SW480 (cell line): Measurements from ENCODE around the gene EPB41.
"Not testable (repeated sequence)": the region's sequence is repeated elsewhere in the genome, so short reads cannot be mapped to it uniquely, and the experiment has no call there.

Experiments used
- DNase-seq: peaks from one replicate; pipeline ENCODE4 v3.0.0-alpha.2; 2016; ENCODE audit warnings: low spot score

EPB41 gene

DNA sequence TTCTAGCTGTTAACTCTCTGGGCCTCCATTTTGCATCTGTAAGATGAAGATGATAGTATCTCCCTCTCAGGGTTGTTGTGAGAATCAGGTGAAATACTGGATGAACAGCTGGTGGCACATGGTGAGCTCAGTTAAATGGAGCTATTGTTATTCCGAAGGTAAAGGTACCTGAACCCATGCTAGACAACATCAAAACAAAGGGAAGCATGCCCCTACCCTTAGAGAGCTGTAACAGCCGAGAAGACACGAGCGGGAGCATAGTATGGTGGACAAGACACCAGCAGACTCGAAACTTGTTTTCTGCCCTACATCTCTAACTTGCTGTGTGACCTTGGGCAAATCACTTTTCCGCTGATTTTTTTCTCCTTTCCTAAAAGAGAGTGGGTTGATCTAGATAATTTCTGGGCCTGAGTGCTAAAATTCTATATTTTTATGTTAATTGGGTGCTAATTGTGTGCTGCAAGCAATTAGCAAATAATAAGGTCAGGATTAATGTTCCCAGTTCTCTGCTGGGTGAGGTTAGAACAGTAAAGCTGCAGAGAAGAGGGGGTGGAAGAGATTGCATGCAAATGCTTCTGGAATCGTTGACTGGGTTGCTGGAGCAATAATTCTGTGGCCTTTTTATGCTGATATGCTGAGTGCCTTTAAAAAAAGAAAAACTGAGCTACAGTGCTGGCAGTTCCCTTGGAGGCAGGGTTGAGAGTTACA is 198.5 kb downstream of the EPB41 start:
- no peak for DNase-seq

DNA sequence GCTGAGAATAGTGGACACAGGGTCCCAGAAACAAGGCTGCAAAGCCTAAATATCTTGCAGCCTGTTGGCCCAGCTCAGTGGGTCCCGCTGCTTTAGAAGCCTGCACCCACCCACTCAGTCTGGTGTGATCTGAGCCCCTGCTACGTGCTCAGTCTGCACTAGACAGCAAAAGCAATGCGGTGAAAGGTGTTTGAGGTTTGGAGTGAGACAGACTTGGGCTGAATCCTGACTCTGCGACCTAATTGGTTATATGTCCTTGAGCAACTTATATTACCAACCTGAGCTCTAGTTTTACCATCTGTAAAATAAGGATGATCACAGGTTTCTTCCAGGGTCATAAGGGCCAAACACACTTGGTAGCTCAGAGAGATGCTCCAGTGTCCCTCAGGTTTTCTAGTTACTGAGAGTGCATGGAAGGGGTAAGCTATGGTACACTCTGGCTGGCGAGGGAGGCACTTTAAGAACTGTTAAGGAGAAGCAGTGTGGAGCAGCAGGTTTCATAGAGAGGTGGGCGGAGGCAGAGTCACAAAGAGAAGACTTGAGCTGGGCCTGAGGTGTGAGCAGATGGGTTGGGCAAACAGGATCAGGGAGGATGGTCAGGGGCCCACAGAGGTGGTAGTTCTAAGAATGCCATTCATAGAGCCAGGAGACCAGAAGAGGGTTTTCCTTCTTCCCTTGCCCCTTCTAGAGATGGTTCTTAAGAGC is 199.2 kb downstream of the EPB41 start:
- no peak for DNase-seq

DNA sequence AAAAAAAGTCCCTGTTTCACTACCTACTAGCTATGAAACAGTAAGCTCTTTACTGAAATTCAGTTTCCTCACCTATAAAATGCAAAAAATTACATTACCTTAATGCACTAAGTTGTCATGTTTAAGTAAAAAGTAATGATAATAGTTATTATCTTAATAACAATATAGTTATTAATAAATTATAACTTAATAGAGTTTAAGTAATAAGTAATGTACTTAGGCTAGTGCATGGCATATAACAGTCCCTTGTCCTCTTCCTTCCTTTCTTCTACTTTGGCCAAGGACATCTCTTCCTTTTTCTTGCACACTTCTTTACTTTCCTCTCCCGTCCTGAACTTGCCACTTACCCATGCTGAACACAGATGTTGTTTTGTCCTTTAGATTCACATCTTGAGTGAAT is 200.3 kb downstream of the EPB41 start:
- no peak for DNase-seq

DNA sequence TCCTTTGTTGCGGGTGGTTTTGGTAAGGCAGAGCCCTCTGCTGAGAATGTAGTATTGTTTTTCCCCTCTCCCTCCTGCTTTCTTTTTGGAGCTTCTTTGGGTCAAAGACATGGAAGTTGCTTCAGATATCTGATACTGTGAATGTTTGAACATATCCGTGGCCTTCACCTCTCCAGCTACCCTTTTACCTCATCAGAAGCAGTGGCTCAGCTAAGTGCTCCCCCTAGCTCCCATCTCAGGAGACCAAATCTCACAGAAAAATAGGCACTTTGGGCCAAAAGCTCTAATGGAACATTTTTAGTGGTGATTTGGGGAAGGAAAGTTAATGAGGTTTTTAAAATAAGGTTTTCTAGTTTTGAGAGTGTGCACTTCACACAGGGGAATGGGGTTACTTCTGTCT is 203.0 kb downstream of the EPB41 start:
- DNase-seq = no peak

DNA sequence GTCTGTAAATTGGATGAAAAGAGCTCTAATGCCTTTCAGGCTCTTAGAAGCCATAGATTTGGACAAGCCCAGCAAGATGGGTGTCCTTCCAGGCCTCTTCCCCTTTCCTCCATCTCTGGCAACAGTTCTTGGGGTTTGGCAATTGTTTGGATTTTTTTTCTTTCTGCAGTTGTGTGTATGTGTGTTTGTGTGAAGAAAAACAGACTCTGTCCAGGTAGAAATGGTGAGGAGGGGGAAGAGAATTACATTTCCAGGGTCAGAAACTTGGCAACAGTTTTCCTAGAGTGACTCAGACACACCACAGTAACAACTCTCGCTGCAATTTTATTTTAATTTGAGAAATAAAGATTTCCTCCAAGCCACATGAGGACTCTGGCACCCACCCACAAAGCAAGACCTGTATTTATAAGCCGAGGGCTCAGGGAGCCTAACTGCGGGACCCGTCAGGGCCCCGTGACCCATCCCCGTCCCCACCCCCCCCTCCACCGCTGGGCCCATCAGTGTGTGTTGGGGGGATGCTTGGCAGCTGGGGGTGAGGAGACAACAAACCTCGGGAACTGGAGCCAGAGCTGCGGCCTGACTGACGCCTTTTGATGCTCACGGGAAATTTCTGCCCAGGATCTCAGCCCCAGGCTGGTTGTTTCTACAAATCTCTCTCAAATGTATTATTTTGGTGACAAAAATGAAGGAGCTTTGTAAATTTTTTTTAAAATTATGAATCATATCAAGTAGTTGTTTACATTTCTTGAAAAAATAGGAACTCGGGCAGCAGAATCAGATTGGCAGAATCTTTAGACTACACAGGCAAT is 205.0 kb downstream of the EPB41 start:
- DNase-seq = no peak

DNA sequence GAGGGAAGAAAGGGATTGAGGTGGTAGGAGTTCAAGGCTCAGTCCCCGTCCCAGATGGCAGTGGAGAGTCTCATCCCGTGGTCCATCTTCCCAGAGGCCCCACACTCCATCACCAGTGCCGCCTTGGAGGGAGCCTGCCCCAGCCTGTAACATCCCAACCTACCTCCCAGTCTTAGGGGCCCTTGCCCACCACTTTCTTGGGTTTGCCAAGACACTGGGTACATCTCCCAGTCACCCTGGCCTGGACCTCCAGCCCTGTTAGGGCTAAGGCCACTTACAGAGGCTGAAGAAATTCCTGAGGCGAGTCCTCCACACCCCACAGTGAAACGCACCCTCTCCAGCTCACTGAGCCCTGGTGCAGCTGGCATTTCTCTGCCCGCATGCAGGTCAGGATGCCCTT is 206.0 kb downstream of the EPB41 start:
- no peak for DNase-seq

DNA sequence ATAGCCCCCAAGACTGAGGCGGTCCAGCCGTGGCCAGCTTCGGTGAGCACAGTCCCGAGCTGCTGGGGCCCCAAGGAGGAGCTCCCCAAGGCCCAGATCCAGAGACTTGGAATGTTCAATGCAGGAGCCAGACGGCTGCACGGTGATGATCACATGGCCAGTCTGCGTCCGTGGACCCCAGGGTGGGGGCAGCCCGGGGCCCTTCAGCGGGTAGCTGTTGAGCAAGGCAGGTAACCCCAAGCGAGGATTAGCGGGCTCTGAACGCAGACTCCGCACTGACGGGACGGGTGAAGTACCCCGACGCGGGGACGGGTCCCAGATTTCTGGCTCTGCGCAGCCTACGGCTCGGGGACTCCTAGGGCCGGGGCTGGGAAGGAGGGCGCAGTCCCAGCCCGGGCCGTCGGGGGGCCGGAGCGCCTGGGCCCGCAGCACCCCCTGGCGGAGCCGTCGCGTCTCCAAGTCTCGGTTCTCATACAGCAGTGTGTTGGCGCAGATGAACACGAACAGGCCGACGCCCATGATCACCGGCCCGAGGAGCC is 206.6 kb downstream of the EPB41 start:
- DNase-seq = no peak

DNA sequence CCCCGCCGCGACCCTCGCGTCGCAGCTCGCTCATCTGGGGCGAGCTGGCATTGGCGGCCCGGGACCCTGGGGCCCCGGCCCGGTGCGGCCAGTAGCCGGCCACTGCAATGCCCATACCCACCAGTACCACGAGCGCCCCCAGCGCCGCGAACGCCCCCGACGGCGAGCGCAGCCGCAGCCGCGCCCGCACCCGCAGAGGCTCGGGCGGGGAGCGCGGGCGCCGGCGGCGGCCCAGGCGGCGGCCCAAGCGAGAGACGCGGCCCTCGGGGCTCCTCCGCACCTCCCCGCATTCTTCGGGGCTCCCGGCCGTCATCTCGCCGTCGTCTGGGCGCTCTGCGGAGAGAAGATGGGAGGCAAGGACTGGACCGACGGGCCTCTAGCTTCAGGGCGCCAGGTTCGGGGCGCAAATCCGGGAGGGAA is 207.2 kb downstream of the EPB41 start:
- no peak for DNase-seq

DNA sequence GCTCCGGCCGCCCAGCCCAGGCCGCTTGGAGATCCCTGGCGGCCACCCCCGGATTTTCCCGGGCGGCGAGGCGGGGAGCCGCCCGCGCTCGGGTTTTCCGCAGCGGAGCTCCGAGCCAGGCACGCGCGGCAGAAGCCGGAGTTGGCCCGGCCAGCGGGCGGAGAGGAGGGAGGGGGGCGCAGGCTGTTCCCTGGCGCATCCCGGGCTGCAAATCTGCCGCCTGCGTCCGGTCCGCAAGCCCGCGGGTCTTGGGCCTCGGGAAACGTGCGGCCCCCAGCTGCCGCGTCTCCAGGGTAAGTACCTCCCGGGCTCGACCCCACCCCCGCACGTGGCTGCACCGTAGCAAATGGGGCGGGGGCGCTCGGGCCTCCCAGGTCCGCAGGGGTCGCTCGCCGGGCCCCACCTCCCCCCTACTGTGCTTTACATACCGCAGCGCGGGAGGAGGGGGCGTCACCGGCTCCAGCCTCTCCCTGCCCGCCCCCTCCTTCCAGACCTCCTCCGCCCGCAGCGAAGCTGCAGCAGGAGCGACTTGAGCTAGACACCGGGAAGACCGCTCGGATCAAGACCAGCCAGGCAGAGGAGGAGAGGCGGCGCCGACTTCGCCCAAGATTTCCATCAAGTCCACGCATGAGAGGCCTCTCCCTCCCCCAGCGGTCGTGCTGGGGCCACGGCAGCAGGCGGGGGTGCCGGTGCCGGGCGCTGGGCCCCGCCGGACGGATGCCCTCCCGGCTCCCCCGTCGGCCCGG is 207.7 kb downstream of the EPB41 start:
- no peak for DNase-seq

DNA sequence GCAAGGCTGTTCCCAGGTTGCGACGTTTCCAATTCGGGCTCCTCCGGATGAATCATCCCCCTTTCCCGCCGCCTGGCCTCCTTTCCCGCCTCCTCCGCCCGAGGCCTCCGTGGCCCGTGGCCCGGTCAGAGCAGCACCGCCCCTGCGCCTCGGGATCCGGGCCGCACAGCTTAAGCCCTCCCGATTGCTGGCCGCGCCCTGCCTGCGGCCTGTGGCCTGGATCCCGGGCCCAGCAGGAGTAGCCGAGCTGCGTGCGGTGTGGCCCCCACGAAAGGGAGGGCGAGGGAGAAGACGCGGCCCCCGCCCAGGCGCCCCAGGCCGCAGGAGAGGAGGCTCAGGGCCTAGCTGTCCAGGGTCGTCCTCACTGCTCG is 208.3 kb downstream of the EPB41 start:
- DNase-seq = peak; percentile 47

DNA sequence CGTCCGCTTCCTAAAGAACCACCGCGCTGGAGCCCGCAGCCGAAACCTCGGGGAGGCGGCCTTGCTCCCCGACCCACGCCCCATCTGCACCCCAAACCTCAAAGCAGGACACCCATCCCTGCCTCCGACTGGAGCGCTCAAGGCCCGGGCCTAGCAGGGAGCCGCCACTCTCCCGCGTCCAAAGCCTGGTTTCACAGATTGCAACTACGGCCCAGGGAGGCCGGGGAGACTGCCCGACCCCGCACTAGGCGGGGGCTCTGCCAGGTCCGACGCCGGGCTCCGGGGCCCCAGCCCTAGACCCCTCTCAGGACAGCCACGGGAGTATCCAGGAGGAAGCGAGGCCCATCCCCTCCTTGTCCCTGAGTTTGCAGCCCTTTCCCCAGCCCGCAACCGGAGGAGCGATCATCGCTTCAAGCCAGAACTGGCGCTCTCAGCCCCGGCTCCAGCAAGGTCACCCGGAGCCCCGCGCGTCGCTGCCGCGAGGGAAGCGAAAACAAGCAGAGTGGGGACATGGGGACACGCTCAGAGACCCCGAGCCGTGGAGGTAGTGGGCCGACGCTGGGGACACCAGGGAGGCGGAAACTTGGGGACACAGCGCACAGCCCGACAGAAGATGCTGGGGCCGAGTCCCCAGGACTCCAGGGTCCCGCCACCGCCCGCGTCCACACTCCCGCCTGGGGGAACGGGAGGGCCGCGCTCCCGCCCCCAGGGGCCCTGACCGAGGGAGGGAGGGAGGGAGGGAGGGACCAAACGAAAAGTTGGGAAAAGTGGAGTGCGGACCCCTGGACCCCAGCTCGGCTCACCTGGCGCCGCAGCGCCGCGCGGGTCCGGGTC is 208.9 kb downstream of the EPB41 start:
- no peak for DNase-seq

DNA sequence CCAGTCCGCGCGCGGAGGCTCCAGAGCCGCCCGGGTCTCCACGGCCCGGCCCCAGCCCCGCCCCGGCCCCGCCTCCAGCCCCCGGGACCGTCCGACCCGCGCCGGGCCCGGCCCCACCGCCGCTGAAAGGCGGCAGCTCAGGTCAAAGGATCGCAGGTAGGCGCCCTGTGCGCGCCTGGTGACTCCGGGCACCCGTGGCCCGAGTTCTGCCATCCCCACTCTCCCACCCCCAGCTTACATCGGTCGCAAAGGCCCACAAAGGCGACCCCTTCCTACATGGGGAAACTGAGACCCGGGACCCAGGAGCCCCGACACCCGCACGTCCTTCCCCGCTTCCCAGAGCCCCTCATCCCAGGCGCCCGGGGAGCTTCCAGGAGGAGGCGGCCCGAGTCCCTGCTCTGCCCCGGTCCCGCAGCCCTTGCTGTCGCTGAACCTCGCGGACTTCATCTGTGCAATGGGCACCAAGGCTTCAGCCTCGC is 209.6 kb downstream of the EPB41 start, which contains the start of gene TMEM200B:
Gene TMEM200B, minus strand, starts transcription at position 17 of the 479 bp plus-strand sequence. CDS start 2,075 bp downstream, outside the sequence.
- no peak for DNase-seq

DNA sequence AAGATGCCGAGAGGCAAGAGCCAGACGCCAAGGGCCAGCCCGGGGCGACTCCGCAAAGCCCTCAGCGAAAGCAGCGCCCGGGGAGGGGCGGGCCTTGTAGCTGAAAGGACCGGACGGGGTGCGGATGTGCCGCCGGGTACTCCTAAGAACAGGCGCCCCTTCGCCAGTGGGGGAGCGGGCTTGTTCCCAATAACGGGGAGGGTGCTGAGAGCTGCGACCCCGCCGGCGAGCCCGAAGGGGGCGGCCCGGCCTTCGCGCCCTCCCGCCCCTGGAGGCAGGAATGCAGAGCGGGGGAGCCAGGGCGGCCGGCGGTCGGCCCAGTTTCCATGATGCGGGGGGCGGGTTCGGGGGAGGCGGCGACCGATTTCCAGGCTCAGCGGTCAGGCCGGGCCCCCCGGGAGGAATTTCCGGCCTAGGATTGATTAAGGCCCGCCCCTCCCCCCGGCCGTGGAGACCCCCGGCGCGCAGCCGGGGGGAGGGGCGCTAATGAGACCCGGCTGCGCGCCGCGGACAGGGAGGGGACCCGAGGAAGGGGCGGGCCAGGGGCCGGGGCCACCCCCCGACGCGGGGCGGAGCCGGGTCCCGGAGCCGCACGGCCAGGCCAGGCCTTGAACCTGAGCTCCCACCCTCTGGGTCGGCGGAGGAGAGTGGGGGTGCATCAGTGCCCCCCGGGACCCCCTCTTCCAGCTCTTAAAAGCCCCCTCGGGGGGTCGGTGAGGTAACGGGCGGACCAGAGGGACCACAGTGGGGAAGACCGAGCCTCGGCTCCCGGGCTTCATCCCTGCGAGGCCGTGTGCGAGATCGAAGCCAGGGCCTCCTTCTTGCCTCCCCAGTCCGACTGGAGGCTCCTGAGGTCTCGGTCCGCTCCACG is 210.2 kb downstream of the EPB41 start:
- no peak for DNase-seq

DNA sequence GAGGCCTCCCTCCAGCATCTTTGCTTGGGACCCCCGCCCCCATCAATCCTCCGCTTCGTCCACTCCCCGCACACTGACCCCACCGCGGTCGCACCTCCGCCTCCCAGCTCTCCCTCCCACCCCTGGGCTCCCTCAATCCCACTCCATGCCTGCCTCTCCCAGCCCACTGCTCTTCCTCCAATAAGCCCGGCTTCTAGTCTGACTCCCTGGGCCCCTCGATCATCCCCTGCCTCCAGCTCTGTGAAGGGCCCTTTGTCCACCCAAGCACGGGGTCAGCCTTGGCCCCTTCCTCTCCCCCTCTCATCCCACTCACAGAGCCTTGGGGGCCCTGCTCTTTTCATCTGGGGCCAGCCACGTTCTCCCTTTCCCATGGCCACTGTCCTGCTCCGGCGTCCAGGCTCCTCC is 210.9 kb downstream of the EPB41 start:
- no peak for DNase-seq

DNA sequence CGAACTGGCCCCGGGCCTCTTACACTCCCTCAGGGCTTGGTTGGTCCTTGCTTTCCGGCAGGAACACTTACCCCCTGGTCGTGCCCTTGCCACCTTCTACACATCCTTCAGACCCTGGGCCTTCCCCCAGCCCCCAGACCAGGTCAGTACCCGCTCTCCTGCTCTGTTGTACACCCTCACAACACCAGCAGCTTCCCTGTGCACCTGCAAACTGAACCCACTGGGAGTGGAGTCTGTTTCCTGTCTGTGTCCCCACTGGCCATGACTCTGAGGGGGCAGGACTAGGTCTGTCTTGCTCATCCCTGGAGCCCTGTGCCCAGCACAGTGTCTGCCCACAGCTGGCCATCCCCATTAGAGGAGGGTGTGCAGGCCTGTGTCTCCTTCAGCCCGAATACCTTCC is 211.4 kb downstream of the EPB41 start:
- no peak for DNase-seq

DNA sequence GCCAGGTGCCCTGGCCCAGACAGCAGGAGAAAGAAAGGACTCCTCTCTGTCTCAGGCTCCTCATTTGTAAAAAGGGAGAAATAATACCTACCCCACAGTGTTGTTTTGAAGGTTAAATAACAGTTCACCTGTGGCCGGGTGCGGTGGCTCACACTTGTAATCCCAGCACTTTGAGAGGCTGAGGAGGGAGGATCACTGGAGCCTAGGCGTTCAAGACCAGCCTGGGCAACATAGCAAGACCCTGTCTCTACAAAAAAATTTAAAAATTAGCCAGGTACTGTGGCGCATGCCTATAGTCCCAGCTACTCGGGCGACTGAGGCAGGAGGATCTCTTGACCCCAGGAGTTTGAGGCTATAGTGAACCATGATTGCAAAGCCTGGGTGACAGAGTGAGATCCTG is 211.8 kb downstream of the EPB41 start:
- DNase-seq = no peak

DNA sequence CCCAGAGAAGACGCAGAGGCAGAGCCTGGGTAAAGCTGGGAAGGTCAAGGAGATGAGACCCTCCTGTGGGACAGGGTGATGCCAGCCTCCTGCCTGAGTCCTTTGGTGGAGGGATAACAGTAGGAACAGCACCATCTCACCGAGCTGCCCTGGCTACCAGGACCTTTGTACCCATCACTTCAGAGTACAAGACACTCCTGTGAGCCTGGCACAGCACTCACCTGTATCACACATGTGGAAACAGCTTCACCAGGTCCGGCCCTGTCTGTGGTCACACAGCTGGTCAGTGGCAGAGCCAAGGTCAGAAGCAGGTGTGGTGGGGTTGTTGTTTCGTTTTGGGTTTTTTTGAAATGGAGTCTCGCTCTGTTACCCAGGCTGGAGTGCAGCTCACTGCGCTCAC is 214.4 kb downstream of the EPB41 start:
- DNase-seq = no peak

DNA sequence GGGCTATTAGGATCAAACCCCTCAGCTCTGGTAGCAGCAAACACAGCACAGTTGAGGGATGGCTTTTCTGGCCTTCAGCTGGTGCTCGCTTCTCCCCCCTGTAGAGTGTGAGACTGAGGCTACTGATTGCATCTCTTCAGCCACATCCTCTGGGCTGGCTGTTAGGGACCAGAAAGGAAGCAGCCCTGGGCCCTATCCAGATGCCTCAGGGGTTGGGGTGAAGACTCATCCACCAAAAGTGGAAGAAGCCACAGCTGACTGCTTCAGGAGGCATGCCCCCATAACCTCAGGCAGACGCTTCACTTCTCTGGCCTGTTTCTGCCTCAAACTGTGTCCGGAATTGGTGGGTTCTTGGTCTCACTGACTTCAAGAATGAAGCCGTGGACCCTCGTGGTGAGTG is 215.5 kb downstream of the EPB41 start:
- DNase-seq = no peak

DNA sequence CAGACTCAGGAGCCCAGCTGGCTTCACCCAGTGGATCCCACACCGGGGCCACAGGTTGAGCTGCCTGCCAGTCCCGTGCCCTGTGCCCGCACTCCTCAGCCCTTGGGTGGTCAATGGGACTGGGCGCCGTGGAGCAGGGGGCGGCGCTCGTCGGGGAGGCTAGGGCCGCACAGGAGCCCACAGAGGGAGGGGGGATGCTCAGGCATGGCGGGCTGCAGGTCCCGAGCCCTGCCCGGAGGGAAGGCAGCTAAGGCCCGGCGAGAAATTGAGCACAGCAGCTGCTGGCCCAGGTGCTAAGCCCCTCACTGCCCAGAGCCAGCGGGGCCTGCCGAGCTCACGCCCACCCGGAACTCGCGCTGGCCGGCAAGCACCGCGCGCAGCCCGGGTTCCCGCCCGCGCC is 216.7 kb downstream of the EPB41 start:
- DNase-seq = not testable (repeated sequence)
